NOMO-1 treated with dmso at 0.1 percent for 144 hours (cell line): ENCODE measurements around the gene ZNF687.

ENCODE experiments used
- DNase-seq: peaks from one replicate; lab custom pipeline; 2025; ENCODE audit not compliant: unreplicated experiment; lab: John Stamatoyannopoulos, UW

Gene ZNF687

GRCh38 chr1:151312826-151313225 is 30.7 kb downstream of the ZNF687 start:
- no peak for DNase-seq

- DNase-seq, result no peak
Measured at GRCh38 chr1:151313501-151313900, 31.4 kb downstream of the ZNF687 start.

- DNase-seq, result no peak
Measured at GRCh38 chr1:151314137-151314875, 32.2 kb downstream of the ZNF687 start.

DNA sequence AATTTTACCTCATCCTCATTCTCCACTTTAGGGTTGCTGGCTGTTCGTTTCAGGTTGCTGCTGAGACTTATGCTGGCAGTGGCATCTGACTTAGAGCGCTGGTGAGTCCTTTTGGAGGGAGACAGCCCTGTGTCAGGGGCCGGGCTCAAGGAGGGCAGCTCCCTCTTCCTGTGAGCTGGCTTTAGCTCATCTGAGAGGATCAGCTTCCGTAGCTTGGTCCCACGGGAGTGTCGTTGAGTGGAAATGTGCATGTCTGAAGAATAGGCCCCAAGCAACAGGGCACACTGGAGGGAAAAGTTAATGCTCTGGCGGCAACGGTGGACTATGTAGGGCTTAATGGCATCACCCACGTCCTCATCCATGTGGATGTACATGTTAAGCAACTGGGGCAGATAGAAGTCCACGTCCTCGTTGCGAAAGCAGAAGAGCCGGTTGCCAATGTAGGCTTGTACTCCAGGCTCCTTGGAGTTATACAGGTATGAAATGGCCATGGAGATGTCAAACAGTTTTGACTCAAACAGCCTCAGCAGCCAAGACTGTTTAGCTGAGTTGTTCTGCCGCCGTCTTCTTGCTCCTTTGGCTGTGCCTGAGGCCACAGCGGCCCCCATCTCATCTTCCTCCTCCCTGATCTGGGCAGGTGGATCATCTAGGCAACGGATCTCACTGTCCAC is 33.6 kb downstream of the ZNF687 start:
- DNase-seq, result no peak

DNA sequence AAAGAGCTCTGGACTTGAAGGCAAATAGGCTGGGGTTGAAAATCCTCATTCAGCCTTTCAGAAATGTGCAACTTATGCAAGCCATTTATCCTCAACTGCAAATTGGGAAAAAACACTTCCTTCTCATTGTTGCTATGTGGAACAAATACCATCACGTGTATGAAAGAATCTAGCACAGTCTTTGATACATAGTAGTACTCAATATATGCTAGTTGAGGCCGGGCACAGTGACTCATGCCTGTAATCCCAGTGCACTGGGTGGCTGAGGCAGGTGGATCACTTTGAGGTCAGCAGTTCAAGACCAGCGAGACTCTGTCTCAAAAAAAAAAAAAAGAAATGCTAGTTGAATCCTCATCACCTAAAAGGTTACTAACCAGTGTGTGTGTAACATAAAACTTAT is 36.9 kb downstream of the ZNF687 start:
- no peak for DNase-seq

GRCh38 chr1:151324390-151324930 is 42.4 kb downstream of the ZNF687 start:
- DNase-seq, result no peak

- DNase-seq, result no peak
Measured at GRCh38 chr1:151325231-151325630, 43.1 kb downstream of the ZNF687 start.

DNA sequence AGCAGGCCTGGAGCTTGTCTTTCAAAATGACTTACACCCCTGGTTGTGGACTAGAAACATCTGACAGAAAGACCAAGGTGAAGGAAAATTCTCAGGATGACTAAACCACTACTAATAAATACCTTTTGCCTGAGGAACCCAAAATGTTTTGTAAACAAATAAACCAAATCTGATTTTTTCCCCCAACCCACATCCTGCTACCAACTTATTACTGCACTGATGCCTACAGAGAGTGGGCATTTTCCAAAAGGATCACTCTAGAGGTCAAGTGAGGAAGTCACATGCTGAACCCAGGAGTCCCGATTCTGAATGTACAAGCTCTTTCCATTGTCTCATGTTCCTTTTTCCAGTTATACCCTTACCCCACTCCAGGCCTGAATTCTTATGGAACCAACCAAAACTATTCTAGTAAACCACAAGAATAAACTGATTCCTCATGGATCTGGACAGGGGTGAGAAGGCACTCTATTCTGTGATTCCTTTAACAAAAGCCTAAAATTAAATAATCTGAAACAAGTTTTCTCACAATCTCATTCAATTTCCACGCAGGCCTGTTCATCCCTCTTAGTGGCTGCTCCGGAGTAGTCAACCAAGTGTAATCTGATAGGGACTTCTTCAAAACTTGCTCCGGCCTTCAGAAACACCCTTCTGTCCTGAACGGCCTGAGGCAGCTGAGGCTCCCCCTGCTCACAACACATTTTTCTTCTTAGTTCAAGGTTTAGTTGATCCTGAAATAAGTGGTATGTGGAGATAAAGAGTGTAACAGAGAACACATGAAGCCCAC is 43.7 kb downstream of the ZNF687 start:
- no peak for DNase-seq

DNA sequence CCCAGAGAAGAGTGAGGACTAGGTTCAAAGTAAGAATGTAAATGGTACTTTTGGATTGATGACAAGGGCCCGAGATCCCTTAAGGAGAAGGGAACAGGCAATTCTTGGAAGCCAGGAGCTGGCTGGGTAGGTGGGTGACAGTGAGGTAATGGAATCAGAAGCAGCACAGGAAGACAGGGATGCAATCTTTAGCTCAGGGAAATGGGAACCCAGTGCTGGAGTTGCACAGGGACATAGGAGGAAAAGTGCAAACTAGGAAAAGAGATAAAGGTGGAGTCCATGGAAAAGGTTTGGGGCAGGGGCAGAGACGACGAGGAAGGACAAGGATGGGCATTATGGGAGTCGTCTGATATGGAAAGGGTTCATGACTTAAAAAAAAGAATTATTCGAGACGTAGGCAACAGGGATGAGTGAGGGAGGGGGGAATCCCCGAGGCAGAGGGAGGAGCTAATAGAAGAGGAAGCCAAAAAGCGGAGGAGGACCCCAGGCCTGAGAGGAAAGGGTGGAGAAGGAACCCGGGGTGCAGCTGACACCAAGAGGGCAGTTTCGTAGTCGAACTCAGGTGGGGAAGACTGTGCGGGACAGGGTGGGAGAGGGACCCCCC is 44.6 kb downstream of the ZNF687 start:
- DNase-seq, result peak; percentile 69

- DNase-seq, result peak; percentile 93
Measured at GRCh38 chr1:151327223-151327902, 45.3 kb downstream of the ZNF687 start, which contains the start of gene PI4KB. Gene PI4KB (minus strand): TSS chr1:151327416. CDS start chr1:151316481, 10,935 bp downstream.

GRCh38 chr1:151327903-151328674 is 46.0 kb downstream of the ZNF687 start:
- no peak for DNase-seq

DNA sequence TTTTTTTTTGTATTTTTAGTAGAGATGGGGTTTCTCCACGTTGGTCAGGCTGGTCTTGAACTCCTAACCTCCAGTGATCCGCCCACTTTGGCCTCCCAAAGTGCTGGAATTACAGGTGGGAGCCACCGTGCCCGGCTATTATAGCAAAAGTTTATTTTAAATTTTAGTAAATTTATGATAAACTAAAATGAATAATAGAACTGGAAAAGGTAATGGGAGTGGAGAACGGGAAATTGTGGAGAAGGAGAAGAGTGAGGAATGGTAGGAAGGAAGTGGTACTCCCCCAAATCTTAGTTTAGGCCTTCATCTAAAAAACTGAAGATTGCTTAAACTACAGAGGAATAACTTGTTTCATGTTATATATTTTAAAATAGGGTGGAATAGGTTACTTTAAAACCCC is 52.7 kb downstream of the ZNF687 start:
- no peak for DNase-seq

DNA sequence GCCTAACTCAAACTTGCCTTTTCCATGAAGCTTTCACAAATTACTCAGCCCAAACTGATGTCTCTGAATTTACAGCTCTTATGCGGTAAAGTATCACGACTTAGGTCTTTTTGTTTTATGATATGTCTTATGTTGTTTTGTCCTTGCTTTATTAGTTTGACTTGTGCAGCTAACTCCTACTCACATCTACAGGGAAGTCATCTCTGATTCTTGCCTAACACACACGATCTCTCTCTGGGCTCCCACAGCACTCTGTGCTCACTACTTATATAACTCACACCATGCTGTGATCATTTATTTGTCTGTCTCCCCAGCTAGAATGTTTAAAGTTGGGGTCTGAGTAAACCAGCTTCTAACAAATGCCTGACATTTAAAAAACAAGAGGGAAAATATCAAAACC is 54.5 kb downstream of the ZNF687 start:
- no peak for DNase-seq

- DNase-seq, result peak; percentile 33
Measured at GRCh38 chr1:151340870-151341754, 59.0 kb downstream of the ZNF687 start.
